ENCODE data around the gene TMSB4X.

TMSB4X gene

GRCh38 chrX:13023979-13024378, 49.1 kb downstream of the TMSB4X start:
- DNase-seq (ENCODE audit: low read depth in 3 of 3), result no peak

GRCh38 chrX:13024986-13025385, 50.1 kb downstream of the TMSB4X start:
- DNase-seq (ENCODE audit: low read depth in 3 of 3), result no peak

Measured in stimulated activated CD4-positive, alpha-beta T cell treated with anti-CD3 and anti-CD28 coated beads, TNF-alpha, amount 100 ng/mL, for 24 hours (primary cell).